ENCODE results near the gene CBLB. TPM values are rescaled to one million over a fixed set of nuclear protein-coding genes. Genes with fewer than 3 reads are reported as not detected.
"Not testable (repeated sequence)": the region's sequence is repeated elsewhere in the genome, so short reads cannot be mapped to it uniquely, and the experiment has no call there.

Gene CBLB
- total RNA-seq, 1 donor from 2014 or later: 46.7 TPM

DNA sequence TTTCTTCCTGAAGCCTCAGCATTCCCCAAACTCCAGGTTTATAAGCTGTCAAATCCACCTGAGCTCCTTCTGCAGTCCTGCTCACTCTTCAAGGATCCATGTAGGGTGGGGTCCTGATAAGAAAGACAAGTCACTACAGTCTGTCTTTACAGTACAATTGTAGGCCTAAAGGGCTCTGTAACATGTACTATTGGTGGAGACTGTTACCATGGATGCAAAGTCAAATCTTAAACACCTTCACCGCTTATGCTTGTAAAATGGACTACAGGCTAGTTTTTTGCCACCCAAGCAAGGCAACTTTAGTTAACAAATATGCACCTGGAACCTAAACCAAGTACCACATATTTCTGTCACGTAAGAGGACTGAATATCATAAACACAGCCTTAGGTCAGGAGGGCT is 44.7 kb downstream of the CBLB start:
- no peaks in the 10 kb centered on the region for H3K27me3 ChIP-seq (ENCODE audit: low read depth)
- H3K4me1 ChIP-seq: peaks cover 90% of the 10 kb centered on the region
- H3K4me3 ChIP-seq: no peak overlapping the region
- peak overlapping the region; percentile 86 for H3K27ac ChIP-seq (replicated peaks)
- DNase-seq: no peak
- TF ChIP-seq, protein P1, sequence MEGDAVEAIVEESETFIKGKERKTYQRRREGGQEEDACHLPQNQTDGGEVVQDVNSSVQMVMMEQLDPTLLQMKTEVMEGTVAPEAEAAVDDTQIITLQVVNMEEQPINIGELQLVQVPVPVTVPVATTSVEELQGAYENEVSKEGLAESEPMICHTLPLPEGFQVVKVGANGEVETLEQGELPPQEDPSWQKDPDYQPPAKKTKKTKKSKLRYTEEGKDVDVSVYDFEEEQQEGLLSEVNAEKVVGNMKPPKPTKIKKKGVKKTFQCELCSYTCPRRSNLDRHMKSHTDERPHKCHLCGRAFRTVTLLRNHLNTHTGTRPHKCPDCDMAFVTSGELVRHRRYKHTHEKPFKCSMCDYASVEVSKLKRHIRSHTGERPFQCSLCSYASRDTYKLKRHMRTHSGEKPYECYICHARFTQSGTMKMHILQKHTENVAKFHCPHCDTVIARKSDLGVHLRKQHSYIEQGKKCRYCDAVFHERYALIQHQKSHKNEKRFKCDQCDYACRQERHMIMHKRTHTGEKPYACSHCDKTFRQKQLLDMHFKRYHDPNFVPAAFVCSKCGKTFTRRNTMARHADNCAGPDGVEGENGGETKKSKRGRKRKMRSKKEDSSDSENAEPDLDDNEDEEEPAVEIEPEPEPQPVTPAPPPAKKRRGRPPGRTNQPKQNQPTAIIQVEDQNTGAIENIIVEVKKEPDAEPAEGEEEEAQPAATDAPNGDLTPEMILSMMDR (IDR thresholded peaks at IDR 0.05; ENCODE audit: borderline replicate concordance): no peak
- H3K36me3 ChIP-seq: peaks cover 14% of the 10 kb centered on the region
- H3K9me3 ChIP-seq (replicated peaks): no peaks in the 10 kb centered on the region
- intact Hi-C loops (cut with micrococcal nuclease): no loop called here

DNA sequence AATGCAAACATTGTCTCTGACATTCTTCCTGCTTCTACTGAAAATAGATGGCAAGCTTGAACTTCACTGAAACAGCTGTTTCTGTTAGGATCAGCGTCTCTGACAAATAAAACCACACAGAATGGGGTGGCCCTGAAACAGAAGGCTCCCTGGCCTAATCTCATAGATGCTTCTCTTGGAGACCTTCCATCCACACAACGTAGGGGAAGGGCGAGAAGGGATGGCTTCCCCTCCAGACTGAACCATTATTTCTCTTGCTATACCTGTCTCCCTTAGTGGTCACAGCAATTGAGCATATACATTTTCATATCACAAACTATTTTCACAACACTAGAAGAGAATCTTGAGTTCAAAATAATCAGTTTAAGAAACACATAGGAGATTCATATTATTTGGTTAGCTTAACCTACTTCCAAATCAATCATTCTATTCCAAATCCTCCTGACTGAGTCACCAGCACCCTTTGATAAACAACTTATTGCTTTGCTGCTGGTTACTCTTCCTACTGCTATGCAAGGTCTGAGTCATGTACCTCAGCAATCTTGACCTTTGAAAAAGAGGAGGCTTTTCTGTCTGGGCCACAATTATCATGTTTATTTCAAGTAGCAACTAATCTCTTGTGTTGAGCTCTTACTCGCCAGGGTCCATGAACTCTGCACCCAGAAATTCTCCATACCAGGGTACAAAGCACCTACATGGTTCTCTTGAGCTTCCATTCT is 45.5 kb downstream of the CBLB start:
- peaks cover 86% of the 10 kb centered on the region for H3K4me1 ChIP-seq
- H3K27me3 ChIP-seq (ENCODE audit: low read depth): no peaks in the 10 kb centered on the region
- no peak overlapping the region for H3K4me3 ChIP-seq
- peak overlapping the region; percentile 86 for H3K27ac ChIP-seq (replicated peaks)
- H3K36me3 ChIP-seq: peaks cover 14% of the 10 kb centered on the region
- intact Hi-C loops (cut with micrococcal nuclease): no loop called here
- DNase-seq: no peak
- TF ChIP-seq, protein P1 (IDR thresholded peaks at IDR 0.05; ENCODE audit: borderline replicate concordance): no peak
- no peaks in the 10 kb centered on the region for H3K9me3 ChIP-seq (replicated peaks)

DNA sequence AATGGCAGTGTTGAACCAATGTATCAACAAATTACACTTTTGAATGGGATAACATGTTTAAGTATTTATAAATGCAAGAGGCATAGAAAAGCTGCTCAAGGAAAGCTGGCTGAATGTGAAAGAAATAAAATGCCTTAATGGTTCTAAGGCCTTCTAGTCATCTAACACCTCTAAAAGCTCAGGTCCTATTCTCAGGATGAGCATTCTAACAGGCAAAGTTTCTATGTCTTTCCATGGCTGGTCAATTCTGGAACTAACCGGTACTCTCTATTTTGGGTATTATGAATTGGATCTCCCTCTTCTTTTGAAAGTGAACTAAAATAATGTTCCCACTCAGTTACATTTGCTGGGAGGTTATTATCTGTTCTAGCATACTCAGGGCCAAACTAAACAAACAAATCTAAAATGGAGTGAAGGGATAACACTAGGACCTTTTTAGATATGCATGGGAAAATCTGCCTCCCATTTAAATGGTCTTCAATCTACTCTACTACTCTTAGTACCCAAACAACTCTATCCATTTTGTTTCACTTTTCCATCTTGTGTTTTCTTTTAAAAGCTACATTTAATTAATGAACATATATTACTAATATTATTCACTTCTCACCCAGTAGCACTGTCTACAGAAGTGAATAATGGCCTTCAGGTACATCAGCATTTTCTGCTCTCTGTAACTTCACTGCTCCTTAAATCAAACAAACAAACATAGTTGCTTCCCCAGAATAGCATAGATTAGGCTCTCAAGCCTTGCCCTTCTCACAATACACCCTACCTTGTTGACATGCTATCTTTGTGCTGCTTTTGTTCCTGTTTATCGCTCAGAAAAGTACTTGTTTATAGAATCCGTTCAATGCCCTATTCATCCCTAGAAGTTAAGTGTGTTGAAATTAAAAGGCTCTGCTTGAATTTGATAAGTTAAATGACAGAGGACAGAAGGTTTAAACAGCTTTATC is 46.4 kb downstream of the CBLB start:
- intact Hi-C loops (cut with micrococcal nuclease): no loop called here
- TF ChIP-seq, protein P1 (IDR thresholded peaks at IDR 0.05; ENCODE audit: borderline replicate concordance): no peak
- peaks cover 83% of the 10 kb centered on the region for H3K4me1 ChIP-seq

DNA sequence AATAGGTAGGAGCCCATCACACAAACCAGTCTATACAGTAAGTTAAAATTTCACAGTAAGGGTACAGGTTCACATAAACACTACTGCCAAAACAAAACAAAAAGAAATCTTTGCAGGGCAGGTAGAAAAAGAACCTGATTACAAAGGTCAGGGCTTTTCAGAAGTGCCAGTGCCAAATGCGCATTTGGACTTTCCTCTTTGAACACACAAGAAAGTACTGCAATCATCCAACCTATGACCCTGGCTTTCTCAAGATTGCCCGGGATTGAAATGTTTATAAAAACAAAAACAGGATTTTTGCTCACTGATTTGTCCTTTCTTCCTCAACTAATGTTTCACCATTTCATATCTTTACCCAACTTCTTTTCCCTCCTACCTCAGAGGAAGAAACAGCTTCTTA is 47.4 kb downstream of the CBLB start:
- TF ChIP-seq, protein P1 (IDR thresholded peaks at IDR 0.05; ENCODE audit: borderline replicate concordance): no peak
- no peak for DNase-seq
- intact Hi-C loops (cut with micrococcal nuclease): no loop called here
- no peaks in the 10 kb centered on the region for H3K9me3 ChIP-seq (replicated peaks)
- H3K4me3 ChIP-seq: no peak overlapping the region
- no peaks in the 10 kb centered on the region for H3K27me3 ChIP-seq (ENCODE audit: low read depth)
- peaks cover 14% of the 10 kb centered on the region for H3K36me3 ChIP-seq
- H3K4me1 ChIP-seq: peaks cover 83% of the 10 kb centered on the region
- H3K27ac ChIP-seq (replicated peaks): peak overlapping the region; percentile 86

More for the DNA sequence above, 46.4 kb downstream of the CBLB start:
- Histone ChIP-seq H3K27ac (replicated peaks) (peak overlapping the region; percentile 86), H3K36me3 (peaks cover 14% of the 10 kb centered on the region), H3K9me3 (replicated peaks) (no peaks in the 10 kb centered on the region), H3K27me3 (ENCODE audit: low read depth) (no peaks in the 10 kb centered on the region), H3K4me3 (no peak overlapping the region)
- no peak for DNase-seq

DNA sequence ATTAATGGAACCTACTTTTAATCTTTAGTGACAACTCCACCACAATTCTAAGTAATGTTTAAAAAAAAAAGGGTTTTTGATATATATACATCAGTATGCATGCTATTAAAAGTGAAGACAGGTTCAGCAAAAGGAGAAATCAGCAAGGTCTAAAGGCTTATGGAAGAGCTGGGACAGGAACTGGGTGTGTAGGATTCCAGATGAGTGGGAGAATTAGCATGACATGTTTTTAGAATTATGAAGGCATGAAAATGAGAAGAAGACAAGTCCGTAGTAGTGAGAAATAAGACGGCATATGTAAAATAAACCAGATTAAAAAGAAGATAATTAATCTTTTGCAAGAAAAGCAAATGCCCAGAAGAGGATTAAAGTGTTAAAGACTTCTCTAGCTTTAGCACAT is 52.0 kb downstream of the CBLB start:
- Histone ChIP-seq H3K27me3 (ENCODE audit: low read depth) (no peaks in the 10 kb centered on the region), H3K4me1 (peaks cover 66% of the 10 kb centered on the region), H3K4me3 (no peak overlapping the region), H3K36me3 (peaks cover 9% of the 10 kb centered on the region), H3K27ac (replicated peaks) (peak overlapping the region; percentile 31), H3K9me3 (replicated peaks) (no peaks in the 10 kb centered on the region)
- DNase-seq: no peak
- intact Hi-C loops (cut with micrococcal nuclease): no loop called here
- TF ChIP-seq, protein P1 (IDR thresholded peaks at IDR 0.05; ENCODE audit: borderline replicate concordance): no peak

DNA sequence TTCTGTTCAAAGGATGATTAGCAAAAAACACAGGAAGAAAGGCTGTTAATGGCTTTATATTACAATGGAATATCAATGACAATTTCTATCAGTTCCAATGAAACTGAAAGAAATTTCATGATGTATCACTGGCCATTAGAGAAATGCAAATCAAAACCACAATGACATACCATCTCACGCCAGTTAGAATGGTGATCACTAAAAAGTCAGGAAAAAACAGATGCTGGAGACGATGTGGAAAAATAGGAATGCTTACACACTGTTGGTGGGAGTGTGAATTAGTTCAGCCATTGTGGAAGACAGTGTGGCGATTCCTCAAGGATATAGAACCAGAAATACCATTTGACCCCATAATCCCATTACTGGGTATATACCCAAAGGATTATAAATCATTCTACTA is 53.5 kb downstream of the CBLB start:
- H3K27me3 ChIP-seq (ENCODE audit: low read depth); H3K9me3 ChIP-seq (replicated peaks); H3K4me3 ChIP-seq; intact Hi-C loops (cut with micrococcal nuclease); H3K36me3 ChIP-seq; H3K27ac ChIP-seq (replicated peaks); DNase-seq: not testable (repeated sequence)
- peaks cover 66% of the 10 kb centered on the region for H3K4me1 ChIP-seq
